Parathyroid adenoma (tissue), 2 donors: ENCODE measurements around the gene TMEM184B.

Experiments used
- H2AFZ ChIP-seq: fragments of 300-600 bp; sonication (generic); one replicate; pipeline ENCODE4 v1.7.0; 2017; ENCODE audit warnings: antibody characterized with exemption, mild to moderate bottlenecking
- H3K27ac ChIP-seq: fragments of 300-600 bp; sonication (generic); one replicate; pipeline ENCODE4 v1.7.0; 2017
- H3K27me3 ChIP-seq: fragments of 300-600 bp; sonication (generic); one replicate; pipeline ENCODE4 v1.7.0; 2017; ENCODE audit warnings: low read length; ENCODE audit not compliant: control insufficient read depth, insufficient read depth
- H3K36me3 ChIP-seq: fragments of 300-600 bp; sonication (generic); one replicate; pipeline ENCODE4 v1.7.0; 2017; ENCODE audit warnings: low read length; ENCODE audit not compliant: control insufficient read depth, insufficient read depth
- H3K4me1 ChIP-seq: fragments of 300-600 bp; sonication (generic); one replicate; pipeline ENCODE4 v1.7.0; 2017; ENCODE audit warnings: control low read depth
- H3K4me2 ChIP-seq: fragments of 300-600 bp; sonication (generic); one replicate; pipeline ENCODE4 v1.7.0; 2017; ENCODE audit warnings: low read length
- H3K4me3 ChIP-seq: fragments of 300-600 bp; sonication (generic); one replicate; pipeline ENCODE4 v1.7.0; 2017; ENCODE audit warnings: low read depth, low read length
- H3K79me2 ChIP-seq: fragments of 300-600 bp; sonication (generic); one replicate; pipeline ENCODE4 v1.7.0; 2017; ENCODE audit warnings: control low read depth
- H3K9ac ChIP-seq: fragments of 300-600 bp; sonication (generic); one replicate; pipeline ENCODE4 v1.7.0; 2017; ENCODE audit warnings: mild to moderate bottlenecking
- H3K9me3 ChIP-seq: fragments of 300-600 bp; sonication (generic); one replicate; pipeline ENCODE4 v1.7.0; 2017; ENCODE audit warnings: low read length; ENCODE audit not compliant: control insufficient read depth
- TF ChIP-seq, protein P1 (sequence below): fragments of 300-600 bp; sonication (generic); IDR thresholded peaks from one replicate; pipeline ENCODE4 v1.7.0; 2017; ENCODE audit warnings: antibody characterized with exemption, mild to moderate bottlenecking
- donor health status: primary hyperparathyroidism.

The TMEM184B gene

DNA sequence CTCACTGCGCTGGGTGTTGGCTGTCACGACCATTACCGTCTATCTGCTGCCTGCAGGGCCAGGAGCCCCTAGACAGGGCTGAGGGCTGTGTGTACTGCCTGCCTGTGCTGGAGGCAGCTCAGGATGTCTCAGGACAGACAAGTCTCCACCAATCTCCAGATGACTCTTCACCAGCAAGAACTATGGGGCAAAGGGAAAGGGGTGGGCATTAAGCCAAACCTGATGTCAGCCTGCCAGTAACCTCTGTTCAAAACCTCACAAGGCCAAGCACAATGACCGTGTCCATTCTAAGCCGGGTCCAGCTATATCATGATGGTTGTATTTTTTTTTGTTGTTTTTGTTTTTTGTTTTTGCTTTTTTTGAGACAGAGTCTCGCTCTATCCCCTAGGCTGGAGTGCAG lies 39.4 kb downstream of the TMEM184B start:
- no peak overlapping the region for H2AFZ ChIP-seq

DNA sequence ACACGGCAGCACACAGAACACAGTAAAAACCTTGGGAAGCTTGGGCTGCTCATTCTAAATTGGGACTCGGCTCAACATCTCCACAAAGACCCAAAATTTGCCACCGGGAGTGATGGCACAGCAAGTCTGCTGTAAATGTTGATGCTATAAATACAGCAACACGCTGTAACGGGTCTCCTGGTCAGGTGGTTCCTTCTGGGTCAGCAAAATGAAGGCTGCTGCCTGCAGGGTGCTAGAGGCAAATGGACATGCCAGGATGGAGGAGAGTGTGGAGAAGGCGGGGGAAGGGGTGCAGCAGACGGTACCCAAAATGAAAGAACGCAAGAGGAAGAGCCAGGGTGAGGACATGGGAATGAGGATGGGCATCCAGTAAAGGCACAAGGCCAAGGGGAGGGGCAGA lies 40.6 kb downstream of the TMEM184B start:
- TF ChIP-seq, protein P1, sequence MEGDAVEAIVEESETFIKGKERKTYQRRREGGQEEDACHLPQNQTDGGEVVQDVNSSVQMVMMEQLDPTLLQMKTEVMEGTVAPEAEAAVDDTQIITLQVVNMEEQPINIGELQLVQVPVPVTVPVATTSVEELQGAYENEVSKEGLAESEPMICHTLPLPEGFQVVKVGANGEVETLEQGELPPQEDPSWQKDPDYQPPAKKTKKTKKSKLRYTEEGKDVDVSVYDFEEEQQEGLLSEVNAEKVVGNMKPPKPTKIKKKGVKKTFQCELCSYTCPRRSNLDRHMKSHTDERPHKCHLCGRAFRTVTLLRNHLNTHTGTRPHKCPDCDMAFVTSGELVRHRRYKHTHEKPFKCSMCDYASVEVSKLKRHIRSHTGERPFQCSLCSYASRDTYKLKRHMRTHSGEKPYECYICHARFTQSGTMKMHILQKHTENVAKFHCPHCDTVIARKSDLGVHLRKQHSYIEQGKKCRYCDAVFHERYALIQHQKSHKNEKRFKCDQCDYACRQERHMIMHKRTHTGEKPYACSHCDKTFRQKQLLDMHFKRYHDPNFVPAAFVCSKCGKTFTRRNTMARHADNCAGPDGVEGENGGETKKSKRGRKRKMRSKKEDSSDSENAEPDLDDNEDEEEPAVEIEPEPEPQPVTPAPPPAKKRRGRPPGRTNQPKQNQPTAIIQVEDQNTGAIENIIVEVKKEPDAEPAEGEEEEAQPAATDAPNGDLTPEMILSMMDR, result no peak
- no peak overlapping the region for H2AFZ ChIP-seq
- H3K4me3 ChIP-seq, result no peak overlapping the region
- no peaks in the 10 kb centered on the region for H3K4me1 ChIP-seq
- no peaks in the 10 kb centered on the region for H3K9me3 ChIP-seq
- no peaks in the 10 kb centered on the region for H3K79me2 ChIP-seq
- no peak overlapping the region for H3K27ac ChIP-seq
- H3K36me3 ChIP-seq, result no peaks in the 10 kb centered on the region
- no peak overlapping the region for H3K9ac ChIP-seq
- no peak overlapping the region for H3K4me2 ChIP-seq
- no peaks in the 10 kb centered on the region for H3K27me3 ChIP-seq

More for the DNA sequence above, 39.4 kb downstream of the TMEM184B start:
- Histone ChIP-seq H3K9me3 (no peaks in the 10 kb centered on the region), H3K4me1 (no peaks in the 10 kb centered on the region), H3K9ac (no peak overlapping the region), H3K79me2 (no peaks in the 10 kb centered on the region), H3K36me3 (no peaks in the 10 kb centered on the region), H3K27ac (no peak overlapping the region), H3K4me2 (no peak overlapping the region), H3K4me3 (no peak overlapping the region), H3K27me3 (no peaks in the 10 kb centered on the region)
- TF ChIP-seq, protein P1, result no peak

DNA sequence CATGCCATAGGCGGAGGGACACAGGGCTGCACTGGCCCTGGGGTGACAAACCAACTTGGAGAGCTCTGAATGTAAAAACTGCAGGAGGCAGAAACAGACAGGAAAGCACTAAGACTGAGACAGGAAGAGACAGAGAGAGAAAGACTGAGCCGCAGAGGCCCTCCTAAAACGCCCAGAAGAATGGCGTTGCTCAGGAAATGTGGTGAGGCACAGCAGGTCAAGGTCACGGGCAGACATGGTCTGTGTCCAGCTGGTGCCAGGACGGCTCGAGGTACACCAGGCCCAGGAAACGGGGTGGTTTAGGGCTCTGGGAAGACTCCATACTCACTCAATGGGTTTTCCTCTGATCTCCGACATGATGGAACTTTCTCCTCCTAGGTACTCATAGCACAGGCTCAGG lies 41.9 kb downstream of the TMEM184B start:
- Histone ChIP-seq H3K4me3 (no peak overlapping the region), H3K4me2 (no peak overlapping the region), H3K4me1 (no peaks in the 10 kb centered on the region), H3K27ac (no peak overlapping the region), H2AFZ (no peak overlapping the region), H3K79me2 (no peaks in the 10 kb centered on the region), H3K36me3 (no peaks in the 10 kb centered on the region), H3K9me3 (no peaks in the 10 kb centered on the region), H3K27me3 (no peaks in the 10 kb centered on the region), H3K9ac (no peak overlapping the region)
- TF ChIP-seq, protein P1, result no peak

DNA sequence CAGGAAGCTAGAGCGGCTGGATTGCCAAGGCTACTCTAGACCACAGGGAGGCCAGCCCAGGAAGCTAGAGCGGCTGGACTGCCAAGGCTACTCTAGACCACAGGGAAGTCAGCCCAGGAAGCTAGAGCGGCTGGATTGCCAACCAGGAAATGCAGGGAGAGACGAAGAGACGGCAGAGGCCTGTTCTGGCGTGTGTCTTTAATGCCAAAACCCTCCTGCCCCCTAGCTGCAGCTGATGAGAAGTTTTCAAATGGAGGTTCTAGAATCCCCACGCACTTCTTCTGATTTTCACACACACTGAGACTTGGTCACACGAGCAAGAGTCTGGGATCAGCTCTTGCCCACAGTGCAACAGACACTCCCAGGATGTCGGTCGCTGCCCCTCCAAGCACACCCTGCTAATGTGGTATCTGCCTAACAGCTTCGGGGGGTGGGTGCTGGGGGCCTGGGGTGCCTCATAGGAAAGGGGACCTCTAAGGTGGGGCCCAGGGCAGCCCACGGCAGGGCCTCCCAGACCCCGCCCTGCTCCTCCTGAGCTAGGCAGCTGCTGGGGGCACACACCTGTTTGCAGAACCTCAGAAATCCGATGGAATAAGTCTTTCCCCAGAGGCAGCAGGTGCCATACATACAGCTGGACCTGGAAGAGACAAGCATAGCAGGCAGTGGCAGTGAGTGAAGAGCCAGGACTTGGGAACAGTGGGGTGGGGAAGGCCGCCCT lies 42.5 kb downstream of the TMEM184B start:
- no peak overlapping the region for H3K9ac ChIP-seq
- H3K9me3 ChIP-seq, result no peaks in the 10 kb centered on the region
- H3K27me3 ChIP-seq, result no peaks in the 10 kb centered on the region
- no peak overlapping the region for H2AFZ ChIP-seq
- H3K27ac ChIP-seq, result no peak overlapping the region
- H3K4me3 ChIP-seq, result no peak overlapping the region
- H3K4me2 ChIP-seq, result no peak overlapping the region
- TF ChIP-seq, protein P1, result no peak
- no peaks in the 10 kb centered on the region for H3K79me2 ChIP-seq
- H3K4me1 ChIP-seq, result no peaks in the 10 kb centered on the region
- H3K36me3 ChIP-seq, result no peaks in the 10 kb centered on the region
